GM21529 (cell line): ENCODE results near the gene TMEM184C.

Experiments
- ATAC-seq: cut with Tn5 transposase; IDR thresholded peaks from one replicate; pipeline ENCODE4 v1.9.1; 2021; ENCODE audit not compliant: unreplicated experiment

The TMEM184C gene

DNA sequence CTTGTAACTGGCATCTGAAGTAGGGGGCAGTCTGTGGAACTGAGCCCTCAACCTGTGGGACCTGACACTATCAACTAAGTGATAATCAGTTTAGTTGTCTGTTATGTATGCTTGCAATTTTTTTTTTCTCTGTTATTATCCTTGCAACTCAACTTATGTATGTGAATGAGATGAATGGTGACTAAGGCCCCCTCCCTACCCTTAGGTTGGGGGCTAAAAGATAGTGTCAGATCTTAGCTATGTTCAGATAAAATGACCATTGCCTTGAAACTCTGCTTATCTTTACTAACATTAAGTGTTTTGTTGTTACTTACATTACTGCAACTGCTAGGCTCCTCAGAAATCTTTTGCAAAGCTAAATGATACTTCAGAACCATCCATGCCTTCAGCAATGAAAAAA lies 31.5 kb downstream of the TMEM184C start:
- ATAC-seq = no peak

DNA sequence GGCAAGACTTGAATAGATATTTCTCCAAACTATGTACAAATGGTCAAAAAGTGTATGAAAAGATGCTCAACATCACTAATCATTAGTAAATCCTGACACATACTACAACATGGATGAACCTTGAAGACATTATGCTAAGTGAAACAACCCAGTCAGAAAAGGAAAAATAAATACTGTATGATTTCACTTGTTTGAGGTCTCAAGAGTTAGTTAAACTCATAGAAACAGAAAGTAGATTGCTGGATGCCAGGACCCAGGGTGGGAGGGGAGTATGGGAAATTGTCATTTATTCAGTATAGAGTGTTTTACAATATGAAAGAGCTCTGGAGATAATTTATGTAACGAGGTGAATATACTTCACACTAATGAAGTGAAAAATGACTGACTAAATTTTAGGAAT lies 34.4 kb downstream of the TMEM184C start:
- no peak for ATAC-seq

DNA sequence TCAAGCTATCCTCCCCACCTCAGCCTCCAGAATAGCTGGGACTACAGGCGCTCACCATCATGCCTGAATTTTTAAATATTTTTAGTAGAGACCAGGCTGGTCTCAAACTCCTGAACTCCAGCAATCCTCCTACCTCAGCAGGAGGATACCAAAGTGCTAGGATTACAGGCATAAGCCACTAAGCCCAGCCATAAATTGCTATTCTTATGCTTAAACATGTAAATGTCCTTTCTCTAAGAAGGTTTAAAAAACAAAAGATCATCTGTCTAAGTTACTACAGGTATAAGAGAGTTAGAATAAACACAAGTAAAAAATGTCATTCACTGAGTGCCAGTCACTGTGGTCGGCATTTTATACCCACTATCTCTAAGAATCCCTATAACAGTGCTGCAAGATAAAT lies 38.4 kb downstream of the TMEM184C start:
- ATAC-seq = no peak

GRCh38 chr4:147658501-147658900 lies 41.3 kb downstream of the TMEM184C start:
- no peak for ATAC-seq

GRCh38 chr4:147674073-147674472 lies 56.9 kb downstream of the TMEM184C start:
- ATAC-seq = no peak

GRCh38 chr4:147674496-147674895 lies 57.3 kb downstream of the TMEM184C start:
- ATAC-seq = no peak

- ATAC-seq = no peak
Measured at GRCh38 chr4:147678106-147678505, 60.9 kb downstream of the TMEM184C start.

DNA sequence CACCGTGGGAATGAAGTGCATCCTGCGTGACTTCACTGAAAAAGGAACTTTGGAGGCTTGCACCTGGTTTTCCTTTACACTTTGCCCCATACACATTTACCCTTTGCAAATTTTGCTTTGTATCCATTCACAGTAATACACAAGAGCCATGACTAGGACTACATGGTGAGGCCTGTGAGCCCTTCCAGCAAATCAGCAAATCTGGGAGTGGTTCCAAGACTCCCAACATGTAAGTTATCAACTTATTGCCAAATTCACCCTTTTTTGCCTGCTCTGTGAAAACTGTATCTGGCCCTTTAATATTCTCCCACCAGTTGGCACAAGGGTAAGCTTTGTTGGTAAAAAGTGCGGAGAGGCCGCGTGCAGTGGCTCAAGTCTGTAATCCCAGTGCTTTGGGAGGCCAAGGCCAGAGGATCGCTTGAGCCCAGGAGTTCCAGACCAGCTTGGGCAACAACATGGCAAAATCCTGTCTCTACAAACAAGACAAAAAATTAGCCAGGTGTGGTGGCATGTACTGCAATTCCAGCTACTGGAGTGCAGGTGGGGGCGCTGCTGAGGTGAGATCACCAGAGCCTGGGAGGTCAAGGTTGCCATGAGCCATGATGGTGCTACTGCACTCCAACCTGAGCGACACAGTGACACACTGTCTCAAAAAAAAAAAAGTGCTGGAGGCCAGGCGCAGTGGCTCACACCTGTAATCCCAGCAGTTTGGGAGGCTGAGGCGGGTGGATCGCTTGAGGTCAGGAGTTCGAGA lies 61.8 kb downstream of the TMEM184C start:
- ATAC-seq = no peak

GRCh38 chr4:147682755-147683154 lies 65.6 kb downstream of the TMEM184C start:
- no peak for ATAC-seq

GRCh38 chr4:147683188-147683591 lies 66.0 kb downstream of the TMEM184C start:
- peak; percentile 15 for ATAC-seq

GRCh38 chr4:147683717-147684700 lies 66.8 kb downstream of the TMEM184C start, which contains the start of gene PRMT9:
PRMT9 (minus strand) TSS chr4:147684163; CDS start chr4:147683987, 176 bp downstream.
- ATAC-seq = peak; percentile 99

DNA sequence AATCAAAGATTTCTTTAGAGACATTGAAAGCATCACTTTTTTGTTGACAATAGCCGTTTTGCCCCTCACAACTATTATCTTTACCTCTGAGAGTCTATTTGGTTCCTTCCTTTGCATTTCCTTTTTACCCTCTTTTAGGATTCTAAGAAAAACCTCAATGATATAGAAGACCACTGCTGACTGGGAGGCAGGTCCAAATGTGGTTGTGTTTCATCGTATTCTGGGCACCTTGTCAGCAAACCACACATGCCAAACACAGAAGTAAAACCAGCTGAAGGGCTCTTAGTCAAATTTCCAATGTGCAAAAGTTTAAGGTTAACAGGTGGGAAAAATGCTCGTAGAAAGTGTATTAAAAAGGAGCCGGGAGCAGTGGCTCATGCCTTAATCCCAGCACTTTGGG lies 71.9 kb downstream of the TMEM184C start:
- ATAC-seq = no peak

DNA sequence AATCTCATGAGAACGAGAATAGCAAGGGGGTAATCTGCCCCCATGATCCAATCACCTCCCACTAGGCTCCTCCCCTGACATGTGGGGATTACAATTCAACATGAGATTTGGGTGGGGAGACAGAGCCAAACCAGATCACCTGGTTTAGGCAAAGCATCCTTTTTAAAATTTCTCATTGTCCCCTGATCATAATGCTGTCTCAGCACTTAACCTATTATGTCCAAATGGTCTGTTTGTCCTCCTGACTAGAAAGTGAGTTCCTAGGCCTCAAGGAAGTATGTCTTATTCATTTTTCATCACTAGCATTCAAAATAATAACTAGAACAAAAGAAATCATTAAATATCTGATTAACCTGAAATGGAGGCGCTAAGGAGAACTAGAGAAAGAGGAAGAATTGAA lies 74.6 kb downstream of the TMEM184C start:
- no peak for ATAC-seq

GRCh38 chr4:147693218-147693617 lies 76.0 kb downstream of the TMEM184C start:
- no peak for ATAC-seq

- no peak for ATAC-seq
Measured at GRCh38 chr4:147696866-147697265, 79.7 kb downstream of the TMEM184C start.

DNA sequence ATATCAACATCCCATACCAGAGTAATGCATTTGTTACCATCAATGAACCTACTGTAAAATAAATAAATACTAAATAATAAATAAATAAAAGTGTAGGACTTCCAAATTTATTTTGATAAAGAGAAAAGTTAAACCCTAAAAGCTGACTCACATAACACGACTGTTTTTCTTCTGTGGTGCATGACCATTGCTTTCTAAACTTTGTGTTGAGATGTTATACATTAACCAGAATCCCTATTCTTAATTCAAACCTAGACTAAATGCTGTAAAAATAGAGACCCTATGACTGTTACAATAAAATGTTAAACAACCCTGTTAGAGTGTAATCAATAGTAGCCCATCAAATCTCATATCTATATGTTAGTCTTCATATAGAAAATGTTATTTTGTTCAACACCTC lies 87.6 kb downstream of the TMEM184C start:
- no peak for ATAC-seq

DNA sequence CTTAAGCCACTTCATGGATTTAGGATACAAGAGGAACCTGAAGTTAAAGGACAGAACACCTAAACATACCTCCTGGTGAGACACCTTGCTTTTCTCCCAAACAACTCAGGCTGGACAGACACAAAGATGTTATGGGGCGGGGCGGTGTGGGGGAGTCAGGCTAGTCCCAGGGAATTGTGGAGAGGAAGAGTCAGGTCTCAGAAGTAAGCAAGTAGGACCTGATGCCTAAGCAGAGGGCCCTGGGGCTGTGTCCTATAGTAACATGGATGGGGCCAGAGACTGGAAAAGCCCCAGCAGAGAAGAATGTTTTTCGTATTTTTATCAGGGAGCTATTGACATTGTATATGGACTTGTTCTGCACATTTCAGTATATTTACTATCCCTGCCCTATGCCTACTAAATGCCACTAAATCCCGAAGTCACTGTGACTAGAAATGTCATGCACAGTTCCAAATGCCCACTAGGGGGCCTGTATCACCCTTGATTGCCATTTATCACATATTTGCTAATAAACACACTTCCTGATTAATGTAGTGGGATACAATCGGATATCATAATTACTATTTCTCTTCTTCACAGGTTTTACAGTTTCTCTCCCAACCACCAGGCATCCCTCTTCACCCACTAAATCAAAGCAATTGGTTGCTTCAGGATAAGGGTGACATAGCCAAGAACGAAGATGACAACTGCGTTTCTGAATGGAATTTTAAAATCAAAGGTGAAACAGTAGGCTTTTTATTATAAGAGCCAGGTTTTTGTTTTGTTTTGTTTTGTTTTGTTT lies 90.9 kb downstream of the TMEM184C start:
- peak; percentile 64 for ATAC-seq

- ATAC-seq = no peak
Measured at GRCh38 chr4:147709999-147710398, 92.8 kb downstream of the TMEM184C start.

- no peak for ATAC-seq
Measured at GRCh38 chr4:147714575-147715401, 97.6 kb downstream of the TMEM184C start.

DNA sequence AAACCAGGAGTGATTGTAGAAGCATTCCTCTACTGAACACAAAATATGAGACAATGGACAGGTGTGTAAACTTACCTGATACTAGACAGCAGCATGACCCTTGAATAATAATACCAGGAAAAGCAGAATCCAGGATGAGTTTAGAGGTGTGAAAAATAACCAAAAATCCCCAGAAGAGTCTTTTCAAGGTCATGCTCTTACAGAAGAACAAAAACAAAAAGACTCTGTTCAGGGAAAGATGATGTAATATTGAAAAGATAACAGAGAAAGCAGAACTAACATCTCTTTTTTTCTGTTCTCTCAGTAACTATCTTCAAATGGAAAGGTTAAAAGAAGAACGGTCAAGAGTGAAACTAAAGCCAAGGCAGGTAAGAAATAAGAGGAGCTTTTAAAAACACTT lies 100.7 kb downstream of the TMEM184C start:
- ATAC-seq = peak; percentile 94
